Gastrocnemius medialis (tissue), 4 donors: ENCODE results near the gene NYAP1.

Experiments used
- POLR2A ChIP-seq, 2 donors: fragments of 450-650 bp; IDR thresholded peaks; one replicate each; pipeline ENCODE4 v1.6.1; 2017; ENCODE audit warnings: antibody characterized with exemption in 2 of 2, mild to moderate bottlenecking in 2 of 2, moderate library complexity in 2 of 2
- TF ChIP-seq, protein P1 (sequence below), 5 experiments: fragments of 450-650 bp in 3 of 5; fragments of 200-600 bp in 2 of 5; sonication (generic) in 2 of 5; IDR thresholded peaks in 4 of 5; conservative IDR thresholded peaks in 1 of 5; 1 replicate in 4 of 5; 2 replicates in 1 of 5; pipeline ENCODE4 v1.5.1; 2016 to 2019; ENCODE audit warnings: antibody characterized with exemption in 5 of 5, mild to moderate bottlenecking in 3 of 5, moderate library complexity in 3 of 5

DNA sequence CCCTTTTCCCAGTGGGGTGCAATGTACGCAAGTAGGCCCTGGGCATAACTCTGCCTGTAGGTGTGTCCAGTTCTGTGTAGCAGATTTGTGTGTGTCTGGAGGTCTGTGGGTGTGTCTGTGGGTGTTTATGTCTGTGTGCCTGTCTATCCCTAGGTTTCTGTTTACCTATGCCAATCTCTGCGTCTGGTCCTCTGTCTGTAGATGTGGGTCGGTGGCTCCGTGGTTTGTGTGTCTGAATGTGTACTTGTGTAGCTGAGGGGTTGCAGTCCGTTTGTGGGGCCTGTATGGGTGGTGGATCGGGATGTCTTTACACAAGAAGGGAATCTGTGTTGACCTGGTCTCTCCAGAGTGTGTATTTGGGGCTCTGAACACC, 932 bp downstream of the NYAP1 start:
- TF ChIP-seq, protein P1, sequence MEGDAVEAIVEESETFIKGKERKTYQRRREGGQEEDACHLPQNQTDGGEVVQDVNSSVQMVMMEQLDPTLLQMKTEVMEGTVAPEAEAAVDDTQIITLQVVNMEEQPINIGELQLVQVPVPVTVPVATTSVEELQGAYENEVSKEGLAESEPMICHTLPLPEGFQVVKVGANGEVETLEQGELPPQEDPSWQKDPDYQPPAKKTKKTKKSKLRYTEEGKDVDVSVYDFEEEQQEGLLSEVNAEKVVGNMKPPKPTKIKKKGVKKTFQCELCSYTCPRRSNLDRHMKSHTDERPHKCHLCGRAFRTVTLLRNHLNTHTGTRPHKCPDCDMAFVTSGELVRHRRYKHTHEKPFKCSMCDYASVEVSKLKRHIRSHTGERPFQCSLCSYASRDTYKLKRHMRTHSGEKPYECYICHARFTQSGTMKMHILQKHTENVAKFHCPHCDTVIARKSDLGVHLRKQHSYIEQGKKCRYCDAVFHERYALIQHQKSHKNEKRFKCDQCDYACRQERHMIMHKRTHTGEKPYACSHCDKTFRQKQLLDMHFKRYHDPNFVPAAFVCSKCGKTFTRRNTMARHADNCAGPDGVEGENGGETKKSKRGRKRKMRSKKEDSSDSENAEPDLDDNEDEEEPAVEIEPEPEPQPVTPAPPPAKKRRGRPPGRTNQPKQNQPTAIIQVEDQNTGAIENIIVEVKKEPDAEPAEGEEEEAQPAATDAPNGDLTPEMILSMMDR (IDR thresholded peaks at IDR 0.05 in 4 of 5, conservative IDR thresholded peaks at IDR 0.05 in 1 of 5), result no peak
- TF ChIP-seq POLR2A (IDR thresholded peaks at IDR 0.05), result no peak
